HG03196 (cell line): ENCODE data around the gene WNT2.

Experiments
- ATAC-seq: cut with Tn5 transposase; IDR thresholded peaks from one replicate; pipeline ENCODE4 v1.9.1; 2021; ENCODE audit not compliant: unreplicated experiment

WNT2 gene

GRCh38 chr7:117322741-117323304 lies at the start of gene WNT2:
WNT2 (minus strand) TSS chr7:117323058; CDS start chr7:117322989, 69 bp downstream.
- no peak for ATAC-seq

- no peak for ATAC-seq
Measured at GRCh38 chr7:117372073-117372472, 49.2 kb upstream of the WNT2 start.

DNA sequence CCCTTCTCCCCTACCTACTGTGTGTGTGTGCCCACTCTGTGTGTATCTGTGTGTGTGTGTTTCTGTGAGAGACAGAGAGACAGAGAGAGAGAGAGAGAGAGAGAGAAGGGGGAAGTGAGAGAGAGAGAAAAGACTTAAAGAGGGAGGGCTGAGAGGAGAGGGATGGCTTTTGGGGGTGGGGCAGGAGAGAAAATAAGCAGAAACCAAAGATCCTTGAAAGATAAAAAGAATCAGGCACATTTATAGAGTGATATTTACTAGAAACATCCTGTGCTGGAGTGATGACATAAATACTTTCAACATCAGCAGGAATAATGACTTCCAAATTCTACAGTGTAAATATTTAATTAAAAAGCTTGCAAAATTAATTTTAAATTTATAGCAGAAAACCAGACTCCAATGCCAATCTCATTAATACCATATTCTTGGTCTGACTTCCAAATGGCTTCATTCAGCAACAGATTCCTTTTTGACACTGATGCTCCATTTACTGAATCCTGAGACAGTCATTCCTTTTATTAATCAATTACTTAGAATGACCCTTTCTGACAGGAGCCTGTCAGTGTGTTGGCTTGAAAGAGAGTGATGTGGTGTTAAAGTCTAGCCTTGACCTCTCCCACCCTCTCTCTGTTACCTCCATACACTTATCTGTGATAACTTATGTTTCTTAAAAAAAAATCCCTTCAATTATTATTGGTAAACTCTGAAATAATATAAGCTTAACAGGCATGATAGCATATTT lies 41.7 kb upstream of the WNT2 start:
- ATAC-seq, result no peak

DNA sequence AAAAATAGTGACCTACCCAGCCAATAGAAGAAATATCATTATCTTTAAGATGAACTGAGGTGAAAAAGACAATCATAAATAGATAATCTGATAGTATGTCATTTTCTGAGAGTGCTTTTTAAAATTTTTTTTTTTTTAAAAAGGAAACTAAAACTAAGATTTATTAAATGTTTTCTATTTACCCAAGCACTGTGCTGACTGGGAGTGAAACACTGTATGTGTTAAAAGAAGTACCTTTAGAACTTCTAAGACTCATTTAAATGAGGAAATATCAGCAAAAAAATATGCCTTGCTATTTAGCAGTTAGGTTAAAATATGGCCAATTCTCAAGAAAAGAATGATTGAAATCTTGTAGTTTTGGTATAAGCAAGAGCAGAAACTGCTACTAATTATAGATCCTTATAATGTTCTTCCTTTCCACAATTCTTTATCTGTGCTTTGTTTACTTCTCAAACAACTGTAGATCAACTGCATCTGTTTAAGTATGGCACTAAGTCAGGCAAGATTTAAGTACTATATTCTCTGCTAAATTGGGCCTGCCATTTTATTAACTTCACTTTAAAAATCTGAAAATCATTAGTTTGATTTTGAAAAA lies 39.5 kb upstream of the WNT2 start:
- no peak for ATAC-seq

GRCh38 chr7:117350027-117350426 lies 27.2 kb upstream of the WNT2 start:
- no peak for ATAC-seq

GRCh38 chr7:117349570-117349969 lies 26.7 kb upstream of the WNT2 start:
- ATAC-seq, result no peak

GRCh38 chr7:117347962-117348672 lies 25.3 kb upstream of the WNT2 start:
- ATAC-seq, result peak; percentile 85

DNA sequence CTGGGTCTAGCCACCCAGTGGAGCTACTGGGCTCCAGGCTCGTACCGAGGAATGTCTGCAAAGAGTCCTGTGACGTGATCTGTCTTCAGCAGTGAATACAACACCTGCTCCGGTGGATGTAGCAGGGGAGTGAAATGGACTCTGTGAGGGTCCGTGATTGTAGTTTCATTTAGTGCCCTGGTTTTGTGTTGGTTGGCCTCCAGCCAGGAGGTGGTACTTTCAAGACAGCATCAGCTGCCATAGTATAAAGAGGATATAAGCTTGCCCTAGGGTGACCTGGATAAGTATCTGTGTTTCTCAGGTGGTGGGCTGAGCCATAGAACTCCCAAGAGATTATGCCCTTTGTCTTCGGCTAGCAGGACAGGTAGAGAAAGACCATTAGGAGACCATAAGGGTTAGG lies 24.6 kb upstream of the WNT2 start:
- ATAC-seq, result no peak

GRCh38 chr7:117346161-117346560 lies 23.3 kb upstream of the WNT2 start:
- ATAC-seq, result no peak

GRCh38 chr7:117338020-117338419 lies 15.2 kb upstream of the WNT2 start:
- ATAC-seq, result no peak

- ATAC-seq, result no peak
Measured at GRCh38 chr7:117333168-117333567, 10.3 kb upstream of the WNT2 start.

DNA sequence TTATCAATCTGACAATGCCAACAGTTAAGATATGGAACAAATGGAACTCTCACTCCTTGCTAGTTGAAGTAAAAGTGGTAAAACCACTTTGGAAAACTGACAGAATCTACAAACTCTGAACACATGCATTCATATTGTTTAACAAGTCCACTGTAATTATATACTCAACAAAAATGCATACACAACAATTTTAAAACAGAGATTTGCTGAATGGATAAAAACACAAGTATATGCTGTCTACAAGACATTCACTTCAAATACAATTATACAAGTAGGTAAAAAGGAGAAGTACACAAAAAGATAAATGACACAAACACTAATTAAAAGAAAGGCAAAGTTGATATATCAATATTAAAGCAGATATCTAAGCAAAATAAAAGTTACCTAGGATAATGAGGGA lies 9.2 kb upstream of the WNT2 start:
- no peak for ATAC-seq

GRCh38 chr7:117325836-117326235 lies 3.0 kb upstream of the WNT2 start:
- ATAC-seq, result no peak

DNA sequence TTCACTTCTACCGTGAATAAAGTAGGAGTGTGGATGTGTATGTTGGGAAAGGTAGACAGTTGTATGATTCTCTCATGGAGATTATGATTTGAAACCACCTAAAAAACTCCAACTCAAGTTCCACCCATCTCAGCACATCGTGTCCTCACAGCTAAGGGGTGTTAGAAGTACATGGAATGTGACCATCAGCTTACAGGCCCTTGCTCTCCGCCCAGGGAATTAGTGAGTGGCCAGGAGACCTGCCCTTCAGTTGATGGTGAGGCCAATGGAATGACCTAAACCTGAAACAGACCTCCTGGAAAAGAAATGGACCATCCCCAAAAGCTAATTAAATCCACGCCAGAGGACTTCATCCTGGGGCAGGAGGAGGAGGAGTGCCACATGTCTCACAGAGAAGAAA lies 2.1 kb upstream of the WNT2 start:
- no peak for ATAC-seq

- no peak for ATAC-seq
Measured at GRCh38 chr7:117323851-117324711, 1.2 kb upstream of the WNT2 start.

DNA sequence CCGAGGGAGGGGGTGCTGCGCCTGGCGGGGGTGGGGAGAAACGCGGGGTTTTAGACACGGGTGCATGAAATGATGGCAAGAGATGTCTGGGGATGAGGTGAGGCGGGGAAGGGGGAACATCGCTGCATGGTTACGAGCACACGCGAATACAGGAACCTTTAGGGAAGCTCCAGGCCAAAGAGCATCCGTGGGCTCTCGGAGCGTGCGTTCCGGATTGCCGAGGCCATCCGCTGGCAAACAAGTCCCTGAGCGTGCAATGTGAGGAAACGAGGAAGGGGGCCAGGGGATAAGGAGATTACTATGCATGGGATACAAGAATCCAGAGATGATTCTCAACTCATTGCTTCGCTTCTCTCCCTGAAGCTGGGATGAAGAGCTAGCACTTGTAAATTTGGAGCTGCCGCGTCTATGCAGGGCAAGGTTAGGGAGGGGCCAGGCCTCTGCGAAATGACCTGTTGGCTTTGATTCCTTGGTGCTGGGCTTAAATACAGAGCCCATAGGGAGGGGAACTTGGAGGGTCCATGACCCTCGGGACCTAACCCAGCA lies 520 bp upstream of the WNT2 start:
- no peak for ATAC-seq

GRCh38 chr7:117320523-117320922 lies 2.3 kb downstream of the WNT2 start:
- ATAC-seq, result no peak

DNA sequence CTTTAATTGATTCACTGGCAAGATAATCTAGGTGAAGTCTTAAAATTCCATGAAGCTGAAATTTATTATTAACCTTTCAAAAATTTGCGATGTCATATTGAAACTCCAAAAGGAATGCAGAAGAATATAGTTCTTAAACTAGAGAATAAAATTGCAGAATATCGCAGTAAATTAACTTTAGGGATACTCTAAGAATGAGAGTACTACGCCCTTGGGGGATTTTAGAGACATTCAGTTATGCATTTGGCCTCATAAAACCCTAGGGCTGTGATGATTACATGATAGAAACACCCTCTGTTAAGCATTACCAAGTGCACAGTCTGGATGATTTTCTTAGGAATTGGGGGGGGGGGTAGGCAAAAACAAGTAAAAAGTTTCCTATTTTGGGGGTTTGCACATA lies 3.7 kb downstream of the WNT2 start:
- no peak for ATAC-seq

- no peak for ATAC-seq
Measured at GRCh38 chr7:117313582-117313981, 9.3 kb downstream of the WNT2 start.
